ENCODE results near the gene VAT1L. TPM values are rescaled to one million over a fixed set of nuclear protein-coding genes. Genes with fewer than 3 reads are reported as not detected.

The VAT1L gene
- total RNA-seq, 4 donors from 2014 or later: 0.89 to 4.7 (median 2.3) TPM

DNA sequence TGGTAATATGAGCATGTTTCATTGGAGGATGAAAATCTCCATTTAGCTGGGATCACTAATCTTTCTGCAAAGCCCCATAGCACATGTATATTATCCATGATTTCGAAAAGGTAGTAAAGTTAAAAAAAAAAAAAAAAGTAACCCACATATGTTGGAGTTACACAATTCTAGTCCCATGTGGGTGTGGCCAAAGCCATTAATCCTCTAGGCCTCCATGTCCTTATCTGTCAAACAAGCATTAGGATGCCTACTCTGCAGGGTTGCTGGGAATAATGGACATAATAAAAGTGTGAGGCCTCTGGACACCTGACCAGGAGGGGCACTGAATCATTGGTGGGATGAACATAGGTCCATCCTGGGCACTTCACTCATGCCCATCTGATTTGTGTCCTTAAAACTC lies 29.2 kb upstream of the VAT1L start:
- TF ChIP-seq, protein P1, sequence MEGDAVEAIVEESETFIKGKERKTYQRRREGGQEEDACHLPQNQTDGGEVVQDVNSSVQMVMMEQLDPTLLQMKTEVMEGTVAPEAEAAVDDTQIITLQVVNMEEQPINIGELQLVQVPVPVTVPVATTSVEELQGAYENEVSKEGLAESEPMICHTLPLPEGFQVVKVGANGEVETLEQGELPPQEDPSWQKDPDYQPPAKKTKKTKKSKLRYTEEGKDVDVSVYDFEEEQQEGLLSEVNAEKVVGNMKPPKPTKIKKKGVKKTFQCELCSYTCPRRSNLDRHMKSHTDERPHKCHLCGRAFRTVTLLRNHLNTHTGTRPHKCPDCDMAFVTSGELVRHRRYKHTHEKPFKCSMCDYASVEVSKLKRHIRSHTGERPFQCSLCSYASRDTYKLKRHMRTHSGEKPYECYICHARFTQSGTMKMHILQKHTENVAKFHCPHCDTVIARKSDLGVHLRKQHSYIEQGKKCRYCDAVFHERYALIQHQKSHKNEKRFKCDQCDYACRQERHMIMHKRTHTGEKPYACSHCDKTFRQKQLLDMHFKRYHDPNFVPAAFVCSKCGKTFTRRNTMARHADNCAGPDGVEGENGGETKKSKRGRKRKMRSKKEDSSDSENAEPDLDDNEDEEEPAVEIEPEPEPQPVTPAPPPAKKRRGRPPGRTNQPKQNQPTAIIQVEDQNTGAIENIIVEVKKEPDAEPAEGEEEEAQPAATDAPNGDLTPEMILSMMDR (IDR thresholded peaks at IDR 0.05): no peak
- TF ChIP-seq POLR2AphosphoS5 (IDR thresholded peaks at IDR 0.05) (no peak), POLR2A (IDR thresholded peaks at IDR 0.05) (no peak), EP300 (IDR thresholded peaks at IDR 0.05) (no peak)
- Histone ChIP-seq H3K9me3 (no peaks in the 10 kb centered on the region), H3K36me3 (no peaks in the 10 kb centered on the region), H3K4me1 (peaks cover 0 to 6% (median 3%) of the 10 kb centered on the region in 3 donors), H3K27ac (no peak overlapping the region), H3K4me3 (no peak overlapping the region), H3K27me3 (no peaks in the 10 kb centered on the region)
- no peak for ATAC-seq
- WGBS, 2 donors (ENCODE audit: low coverage in 1 of 2): 86% methylated on average over 1 of the region's 1 CpG; no CpG with 5 or more reads in 1 of the 2 donors

DNA sequence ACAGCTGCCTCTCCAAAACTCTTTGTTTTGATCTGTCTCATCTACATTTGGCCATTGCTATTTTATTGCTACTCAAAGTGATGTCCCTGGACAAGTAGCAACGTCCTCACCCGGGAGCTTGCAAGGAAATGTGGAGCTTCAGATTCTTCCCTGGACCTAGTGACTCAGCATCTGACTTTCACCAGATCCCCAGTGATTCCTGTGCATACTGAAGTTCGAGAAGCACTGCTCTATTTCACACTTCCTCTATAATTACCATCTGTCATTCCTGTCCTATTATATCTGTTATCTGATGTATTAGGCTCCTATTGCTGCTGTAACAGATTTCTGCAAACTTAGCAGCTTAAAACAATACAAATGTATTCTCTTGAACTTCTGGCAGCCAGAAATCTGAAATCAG lies 28.5 kb upstream of the VAT1L start:
- Histone ChIP-seq H3K36me3 (no peaks in the 10 kb centered on the region), H3K27ac (no peak overlapping the region), H3K27me3 (no peaks in the 10 kb centered on the region), H3K4me1 (peaks cover 0 to 9% (median 4%) of the 10 kb centered on the region in 3 donors), H3K9me3 (no peaks in the 10 kb centered on the region), H3K4me3 (no peak overlapping the region)
- WGBS, 2 donors (ENCODE audit: low coverage in 1 of 2): 27 to 57% methylated on average over 2 to 3 of the region's 3 CpGs
- ATAC-seq: no peak
- TF ChIP-seq, protein P1 (IDR thresholded peaks at IDR 0.05): no peak
- TF ChIP-seq POLR2AphosphoS5 (IDR thresholded peaks at IDR 0.05): no peak
- no peak for TF ChIP-seq EP300 (IDR thresholded peaks at IDR 0.05)
- no peak for TF ChIP-seq POLR2A (IDR thresholded peaks at IDR 0.05)

DNA sequence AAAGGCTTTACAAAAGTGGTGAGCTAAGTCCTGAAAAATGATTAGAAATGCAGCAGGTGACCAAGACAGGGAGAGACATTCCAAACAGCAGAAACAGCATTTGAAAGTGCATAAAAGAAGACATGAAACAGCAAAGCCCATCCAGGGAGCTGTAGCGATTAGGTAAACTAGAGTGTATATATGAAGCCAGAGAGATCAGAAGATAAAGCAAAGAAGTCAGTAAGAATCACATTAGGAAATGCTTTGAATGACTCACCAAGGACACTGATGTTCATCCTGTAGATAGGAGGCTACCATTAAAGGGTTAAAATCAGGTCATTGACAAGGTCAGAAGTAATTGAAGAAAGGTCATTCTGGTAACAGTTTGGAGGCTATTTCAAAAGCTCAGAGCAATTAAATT lies 27.6 kb upstream of the VAT1L start:
- H3K4me3 ChIP-seq: no peak overlapping the region
- ATAC-seq: no peak
- no peaks in the 10 kb centered on the region for H3K9me3 ChIP-seq
- H3K36me3 ChIP-seq: no peaks in the 10 kb centered on the region
- TF ChIP-seq POLR2A (IDR thresholded peaks at IDR 0.05) (no peak), POLR2AphosphoS5 (IDR thresholded peaks at IDR 0.05) (no peak), EP300 (IDR thresholded peaks at IDR 0.05) (no peak)
- TF ChIP-seq, protein P1 (IDR thresholded peaks at IDR 0.05): no peak
- H3K4me1 ChIP-seq: peaks cover 0 to 9% (median 4%) of the 10 kb centered on the region in 3 donors
- H3K27me3 ChIP-seq: no peaks in the 10 kb centered on the region
- 0 to 75% methylated on average over 1 of the region's 1 CpG for WGBS, 2 donors (ENCODE audit: low coverage in 1 of 2)
- H3K27ac ChIP-seq: no peak overlapping the region

DNA sequence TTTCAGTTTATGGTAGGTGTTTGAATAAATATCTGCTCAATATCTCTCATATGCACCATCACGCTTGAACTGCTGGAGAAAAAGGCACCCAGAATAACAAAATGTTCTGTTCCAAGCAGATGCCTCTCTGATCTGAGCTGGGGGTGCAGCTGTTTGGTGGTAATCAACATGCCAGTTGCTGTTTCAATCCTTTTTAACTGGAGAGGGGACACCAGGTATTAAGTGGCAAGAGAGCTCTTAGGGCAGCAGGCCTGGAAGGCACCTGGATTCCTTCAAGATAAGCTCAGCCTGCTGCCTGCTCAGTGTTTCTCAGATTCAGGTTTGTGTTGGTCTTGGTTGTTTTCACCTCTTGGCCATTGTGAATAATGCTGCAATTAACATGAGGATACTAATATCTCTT lies 27.2 kb upstream of the VAT1L start:
- ATAC-seq: no peak
- 75% methylated on average over 1 of the region's 1 CpG for WGBS, 2 donors (ENCODE audit: low coverage in 1 of 2)
- Histone ChIP-seq H3K36me3 (no peaks in the 10 kb centered on the region), H3K4me1 (peaks cover 0 to 9% (median 4%) of the 10 kb centered on the region in 3 donors), H3K4me3 (no peak overlapping the region), H3K27me3 (no peaks in the 10 kb centered on the region), H3K9me3 (no peaks in the 10 kb centered on the region), H3K27ac (no peak overlapping the region)
- TF ChIP-seq POLR2AphosphoS5 (IDR thresholded peaks at IDR 0.05): no peak
- TF ChIP-seq, protein P1 (IDR thresholded peaks at IDR 0.05): no peak
- no peak for TF ChIP-seq EP300 (IDR thresholded peaks at IDR 0.05)
- TF ChIP-seq POLR2A (IDR thresholded peaks at IDR 0.05): no peak

DNA sequence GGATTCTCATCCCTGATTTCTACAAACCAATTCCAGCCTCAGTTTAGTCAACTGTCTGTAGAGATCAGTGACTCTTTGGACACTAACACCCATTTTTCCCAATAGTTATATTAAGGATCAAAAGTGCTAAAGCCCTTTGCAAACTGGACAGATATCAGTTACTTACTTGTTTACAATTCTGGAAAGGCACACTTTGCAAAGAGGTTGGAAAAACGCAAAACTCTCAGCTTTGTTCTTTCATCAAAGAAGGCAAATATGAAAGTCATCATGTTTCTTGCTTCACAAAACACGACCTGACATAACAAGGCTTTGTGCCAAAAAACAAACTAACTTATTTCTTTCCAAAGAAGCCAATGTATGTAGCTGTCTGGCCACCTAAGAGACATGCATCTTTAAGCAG lies 26.1 kb upstream of the VAT1L start:
- TF ChIP-seq, protein P1 (IDR thresholded peaks at IDR 0.05): no peak
- TF ChIP-seq POLR2A (IDR thresholded peaks at IDR 0.05) (no peak), EP300 (IDR thresholded peaks at IDR 0.05) (no peak), POLR2AphosphoS5 (IDR thresholded peaks at IDR 0.05) (no peak)
- WGBS, 2 donors (ENCODE audit: low coverage in 1 of 2): 38 to 45% methylated on average over 2 of the region's 2 CpGs

More for the DNA sequence above, 26.1 kb upstream of the VAT1L start:
- Histone ChIP-seq H3K4me3 (no peak overlapping the region), H3K4me1 (peaks cover 0 to 9% (median 4%) of the 10 kb centered on the region in 3 donors), H3K27me3 (no peaks in the 10 kb centered on the region), H3K9me3 (no peaks in the 10 kb centered on the region), H3K27ac (no peak overlapping the region), H3K36me3 (no peaks in the 10 kb centered on the region)
- ATAC-seq: no peak
